GM15510 (cell line): ENCODE measurements around the gene SEC31A.

Experiments used
- POLR2A ChIP-seq: IDR thresholded peaks from 3 replicates; pipeline ENCODE4 v1.6.1; 2011; ENCODE audit warnings: borderline replicate concordance; ENCODE audit not compliant: insufficient read length; ENCODE audit errors: extremely low read depth

The SEC31A gene

GRCh38 chr4:82790060-82790660, 100.8 kb downstream of the SEC31A start:
- no peak for TF ChIP-seq POLR2A

GRCh38 chr4:82789025-82789776, 101.8 kb downstream of the SEC31A start:
- TF ChIP-seq POLR2A = no peak

GRCh38 chr4:82787342-82787741, 103.6 kb downstream of the SEC31A start:
- TF ChIP-seq POLR2A = no peak

GRCh38 chr4:82786828-82787227, 104.1 kb downstream of the SEC31A start:
- no peak for TF ChIP-seq POLR2A

GRCh38 chr4:82785611-82786400, 105.1 kb downstream of the SEC31A start:
- no peak for TF ChIP-seq POLR2A

- no peak for TF ChIP-seq POLR2A
Observed at GRCh38 chr4:82784681-82785610, 106.0 kb downstream of the SEC31A start.

- TF ChIP-seq POLR2A = no peak
Observed at GRCh38 chr4:82782626-82783345, 108.2 kb downstream of the SEC31A start.

- TF ChIP-seq POLR2A = no peak
Observed at GRCh38 chr4:82780752-82781231, 110.2 kb downstream of the SEC31A start.

- no peak for TF ChIP-seq POLR2A
Observed at GRCh38 chr4:82780170-82780751, 110.7 kb downstream of the SEC31A start.

- no peak for TF ChIP-seq POLR2A
Observed at GRCh38 chr4:82779032-82779431, 111.9 kb downstream of the SEC31A start.

GRCh38 chr4:82777857-82778525, 113.0 kb downstream of the SEC31A start:
- no peak for TF ChIP-seq POLR2A

GRCh38 chr4:82776925-82777542, 113.9 kb downstream of the SEC31A start:
- no peak for TF ChIP-seq POLR2A
